GM23338 (cell line): ENCODE measurements around the gene GSTP1. TPM values are rescaled to one million over a fixed set of nuclear protein-coding genes. Genes with fewer than 3 reads are reported as not detected.

ENCODE experiments used
- ATAC-seq: fragments of 200-7000 bp; cut with Tn5 transposase; 3 replicates; pipeline ENCODE4 v1.9.1; 2020
- DNase-seq: peaks from one replicate; pipeline ENCODE4 v3.0.0-alpha.2; 2015; ENCODE audit warnings: low spot score
- H2AFZ ChIP-seq: fragments of 200-600 bp; sonication (generic); 2 replicates; pipeline ENCODE4 v1.8.0; 2016; ENCODE audit warnings: antibody characterized with exemption, mild to moderate bottlenecking, moderate library complexity
- H3F3A ChIP-seq: fragments of 200-600 bp; sonication (generic); replicated peaks from 2 replicates; pipeline ENCODE4 v1.8.0; 2017; ENCODE audit warnings: antibody characterized with exemption, mixed run types, low read depth
- H3K27ac ChIP-seq: fragments of 200-600 bp; sonication (generic); 2 replicates; pipeline ENCODE4 v1.6.1; 2016; ENCODE audit warnings: low read depth
- H3K27me3 ChIP-seq: fragments of 200-600 bp; sonication (generic); 2 replicates; pipeline ENCODE4 v1.8.0; 2016; ENCODE audit warnings: mild to moderate bottlenecking, mixed run types, moderate library complexity; ENCODE audit not compliant: insufficient read depth
- H3K36me3 ChIP-seq: fragments of 200-600 bp; sonication (generic); 2 replicates; pipeline ENCODE4 v1.8.0; 2016; ENCODE audit warnings: mild to moderate bottlenecking; ENCODE audit not compliant: insufficient read depth
- H3K4me1 ChIP-seq: fragments of 200-600 bp; sonication (generic); 2 replicates; pipeline ENCODE4 v1.8.0; 2016; ENCODE audit warnings: mild to moderate bottlenecking, moderate library complexity; ENCODE audit not compliant: insufficient read depth
- H3K4me2 ChIP-seq: fragments of 200-600 bp; sonication (generic); 2 replicates; pipeline ENCODE4 v1.7.1; 2017; ENCODE audit warnings: mixed run types
- H3K4me3 ChIP-seq: fragments of 200-600 bp; sonication (generic); 2 replicates; pipeline ENCODE4 v1.6.1; 2016; ENCODE audit warnings: mixed run types
- H3K79me2 ChIP-seq: fragments of 200-600 bp; sonication (generic); replicated peaks from 2 replicates; pipeline ENCODE4 v1.8.0; 2017; ENCODE audit warnings: mild to moderate bottlenecking; ENCODE audit not compliant: insufficient read depth
- H3K9me2 ChIP-seq: fragments of 200-600 bp; sonication (generic); 2 replicates; pipeline ENCODE4 v1.8.0; 2017; ENCODE audit not compliant: insufficient read depth
- H4K20me1 ChIP-seq: fragments of 200-600 bp; sonication (generic); replicated peaks from 2 replicates; pipeline ENCODE4 v1.8.0; 2017; ENCODE audit warnings: mild to moderate bottlenecking; ENCODE audit not compliant: insufficient read depth
- H3K27ac Mint-ChIP-seq: 2 replicates; pipeline ENCODE4 v1.8.0; 2020; ENCODE audit warnings: inconsistent platforms, mild to moderate bottlenecking, moderate library complexity, mixed read lengths
- H3K27me3 Mint-ChIP-seq: 3 replicates; pipeline ENCODE4 v1.8.0; 2022; ENCODE audit warnings: low read depth, mild to moderate bottlenecking, moderate library complexity, mixed read lengths, inconsistent platforms; ENCODE audit not compliant: insufficient read depth, poor library complexity
- H3K36me3 Mint-ChIP-seq: 3 replicates; pipeline ENCODE4 v1.8.0; 2021; ENCODE audit warnings: low read depth, mild to moderate bottlenecking, inconsistent platforms, moderate library complexity, mixed read lengths
- H3K4me1 Mint-ChIP-seq: 3 replicates; pipeline ENCODE4 v1.8.0; 2020; ENCODE audit warnings: mild to moderate bottlenecking, inconsistent platforms, mixed read lengths
- H3K4me3 Mint-ChIP-seq: 3 replicates; pipeline ENCODE4 v1.8.0; 2021; ENCODE audit warnings: moderate library complexity, mild to moderate bottlenecking, inconsistent platforms, mixed read lengths
- H3K9me3 Mint-ChIP-seq: 3 replicates; pipeline ENCODE4 v1.8.0; 2020; ENCODE audit warnings: moderate library complexity, mild to moderate bottlenecking, inconsistent platforms, mixed read lengths
- CREB1 ChIP-seq: fragments of 250-450 bp; sonication (Bioruptor Pico); IDR thresholded peaks from 2 replicates; pipeline ENCODE4 v1.5.0; 2020; ENCODE audit warnings: low read depth, mild to moderate bottlenecking, moderate library complexity
- JUNB ChIP-seq: IDR thresholded peaks from one replicate; pipeline ENCODE4 v1.6.1; 2016; ENCODE audit warnings: antibody characterized with exemption; ENCODE audit not compliant: unreplicated experiment
- POLR2AphosphoS5 ChIP-seq: IDR thresholded peaks from 2 replicates; pipeline ENCODE4 v1.6.1; 2016; ENCODE audit warnings: antibody characterized with exemption, low read depth
- REST ChIP-seq: IDR thresholded peaks from one replicate; pipeline ENCODE4 v1.6.1; 2018; ENCODE audit warnings: antibody characterized with exemption; ENCODE audit not compliant: unreplicated experiment
- ZNF462 ChIP-seq: fragments of 250-450 bp; sonication (Bioruptor Pico); IDR thresholded peaks from 2 replicates; pipeline ENCODE4 v1.5.0; 2020; ENCODE audit warnings: mild to moderate bottlenecking, moderate library complexity
- polyA plus RNA-seq: library from polyadenylated mRNA; unstranded; fragments of >200 nt; fragmentation: Nextera tagmentation; extraction: Ambion mirVana; gene quantifications from 2 replicates; pipeline ENCODE4 v1.2.1, GENCODE V29; 2016
- total RNA-seq: library from RNA; depleted of rRNA; stranded (reverse); fragments of >200 nt; shearing (Covaris generic); gene quantifications from 2 replicates; pipeline ENCODE4 v1.2.3, GENCODE V29; 2014

GSTP1 gene
- total and polyA plus RNA-seq, 2 experiments from 2014 or later: 1,776 to 1,881 TPM

- Histone ChIP-seq H3K4me1 (peaks cover 10% of the 10 kb centered on the region; the same call in 1 of the 2 replicates), H3K36me3 (no peaks in the 10 kb centered on the region), H2AFZ (no peak overlapping the region), H3K27me3 (no peaks in the 10 kb centered on the region), H3K79me2 (no peaks in the 10 kb centered on the region), H3K27ac (no peak overlapping the region), H4K20me1 (no peaks in the 10 kb centered on the region), H3K4me3 (no peak overlapping the region), H3K9me2 (no peaks in the 10 kb centered on the region), H3K4me2 (no peak overlapping the region), H3F3A (peaks cover 5% of the 10 kb centered on the region; the same call in 1 of the 2 replicates)
- Mint-ChIP-seq H3K4me3 (no peak overlapping the region), H3K27ac (no peak overlapping the region), H3K27me3 (peaks cover 19% of the 10 kb centered on the region), H3K9me3 (no peaks in the 10 kb centered on the region; the same call in 1 of the 3 replicates), H3K36me3 (no peaks in the 10 kb centered on the region; the same call in 2 of the 3 replicates), H3K4me1 (peaks cover 20% of the 10 kb centered on the region; the same call in 2 of the 3 replicates)
- DNase-seq (no peak), ATAC-seq (no peak)
- TF ChIP-seq POLR2AphosphoS5: no peak
- TF ChIP-seq JUNB: no peak
- no peak for TF ChIP-seq CREB1 (CRISPR knock-in tag)
- no peak for TF ChIP-seq REST
- TF ChIP-seq ZNF462 (CRISPR knock-in tag): no peak
Measured at GRCh38 chr11:67632982-67633755, 49.6 kb downstream of the GSTP1 start.
